GM12801 (cell line): ENCODE results near the gene MARCHF10.

Source experiments
- TF ChIP-seq, protein P1 (sequence below): IDR thresholded peaks from one replicate; pipeline ENCODE4 v1.5.1; 2011; ENCODE audit warnings: control low read depth; ENCODE audit not compliant: insufficient read length; ENCODE audit errors: extremely low read depth

MARCHF10 gene

GRCh38 chr17:62847426-62847825, 39.3 kb upstream of the MARCHF10 start:
- TF ChIP-seq, protein P1, sequence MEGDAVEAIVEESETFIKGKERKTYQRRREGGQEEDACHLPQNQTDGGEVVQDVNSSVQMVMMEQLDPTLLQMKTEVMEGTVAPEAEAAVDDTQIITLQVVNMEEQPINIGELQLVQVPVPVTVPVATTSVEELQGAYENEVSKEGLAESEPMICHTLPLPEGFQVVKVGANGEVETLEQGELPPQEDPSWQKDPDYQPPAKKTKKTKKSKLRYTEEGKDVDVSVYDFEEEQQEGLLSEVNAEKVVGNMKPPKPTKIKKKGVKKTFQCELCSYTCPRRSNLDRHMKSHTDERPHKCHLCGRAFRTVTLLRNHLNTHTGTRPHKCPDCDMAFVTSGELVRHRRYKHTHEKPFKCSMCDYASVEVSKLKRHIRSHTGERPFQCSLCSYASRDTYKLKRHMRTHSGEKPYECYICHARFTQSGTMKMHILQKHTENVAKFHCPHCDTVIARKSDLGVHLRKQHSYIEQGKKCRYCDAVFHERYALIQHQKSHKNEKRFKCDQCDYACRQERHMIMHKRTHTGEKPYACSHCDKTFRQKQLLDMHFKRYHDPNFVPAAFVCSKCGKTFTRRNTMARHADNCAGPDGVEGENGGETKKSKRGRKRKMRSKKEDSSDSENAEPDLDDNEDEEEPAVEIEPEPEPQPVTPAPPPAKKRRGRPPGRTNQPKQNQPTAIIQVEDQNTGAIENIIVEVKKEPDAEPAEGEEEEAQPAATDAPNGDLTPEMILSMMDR, result no peak

- TF ChIP-seq, protein P1, result no peak
These were observed 32.8 kb upstream of the MARCHF10 start for GRCh38 chr17:62840871-62841270.

DNA sequence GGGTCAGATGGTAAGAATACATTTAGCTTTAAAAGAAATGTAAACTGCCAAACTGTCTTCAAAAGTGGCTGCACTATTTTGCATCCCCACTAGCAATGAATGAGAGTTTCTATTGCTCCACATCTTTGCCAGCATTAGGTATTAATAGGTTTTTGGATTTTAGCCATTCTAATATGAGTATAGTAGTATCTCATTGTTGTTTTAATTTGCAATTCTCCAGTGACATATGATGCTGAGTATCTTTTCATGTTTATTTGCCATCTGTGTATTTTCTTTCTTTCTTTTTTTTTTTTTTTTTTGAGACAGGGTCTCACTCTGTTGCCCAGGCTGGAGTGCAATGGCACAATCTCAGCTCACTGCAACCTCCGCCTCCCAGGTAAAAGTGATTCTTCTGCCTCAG, 24.3 kb upstream of the MARCHF10 start:
- TF ChIP-seq, protein P1, result no peak

- TF ChIP-seq, protein P1, result no peak
These were observed 19.8 kb upstream of the MARCHF10 start for GRCh38 chr17:62827746-62828485.

GRCh38 chr17:62826956-62827355, 18.8 kb upstream of the MARCHF10 start:
- TF ChIP-seq, protein P1, result no peak

GRCh38 chr17:62825182-62825581, 17.1 kb upstream of the MARCHF10 start:
- TF ChIP-seq, protein P1, result no peak

- TF ChIP-seq, protein P1, result no peak
These were observed 16.4 kb upstream of the MARCHF10 start for GRCh38 chr17:62824290-62825131.
